SK-N-SH (cell line): ENCODE measurements around the gene POP7. TPM values are rescaled to one million over a fixed set of nuclear protein-coding genes. Genes with fewer than 3 reads are reported as not detected.
"Not testable (repeated sequence)": the region's sequence is repeated elsewhere in the genome, so short reads cannot be mapped to it uniquely, and the experiment has no call there.

Experiments used
- CTCF ChIA-PET: fragments of 300-600, 350-600 bp; formaldehyde crosslinking; extraction: SDS; loops from one replicate; lab custom pipeline; 2021; lab: Yijun Ruan, JAX
- POLR2A ChIA-PET: fragments of 350-600 bp; sonication (Branson Sonifier 250); formaldehyde crosslinking; extraction: SDS; loops from one replicate; lab custom pipeline; 2020; ENCODE audit warnings: antibody characterized with exemption, inconsistent platforms; lab: Yijun Ruan, JAX
- DNase-seq: peaks from one replicate; pipeline ENCODE4 v3.0.0; 2012
- H2AFZ ChIP-seq: fragments of 200-600 bp; sonication (generic); 2 replicates; pipeline ENCODE4 v1.8.1; 2016; ENCODE audit warnings: antibody characterized with exemption, mild to moderate bottlenecking, low read depth
- H3F3A ChIP-seq: fragments of 200-600 bp; sonication (generic); replicated peaks from 2 replicates; pipeline ENCODE3; 2016; ENCODE audit warnings: antibody characterized with exemption, mild to moderate bottlenecking; ENCODE audit not compliant: insufficient read depth
- H3K27ac ChIP-seq, 2 experiments: fragments of 200-500 bp in 1 of 2; fragments of 200-600 bp in 1 of 2; sonication (Bioruptor generic) in 1 of 2; sonication (generic), shearing (Covaris generic) in 1 of 2; 2 replicates each; pipeline versions ENCODE4 v1.5.1 to v1.6.1; 2014 to 2016; ENCODE audit warnings: low read depth in 2 of 2, inconsistent platforms in 1 of 2, low read length in 1 of 2, mild to moderate bottlenecking in 1 of 2, mixed read lengths in 1 of 2
- H3K27me3 ChIP-seq: fragments of 200-600 bp; sonication (generic), shearing (Covaris generic); 2 replicates; pipeline ENCODE4 v1.6.1; 2016; ENCODE audit warnings: mixed run types; ENCODE audit not compliant: insufficient read depth
- H3K36me3 ChIP-seq, 2 experiments: fragments of 200-500 bp in 1 of 2; fragments of 200-600 bp in 1 of 2; sonication (Bioruptor generic) in 1 of 2; sonication (generic) in 1 of 2; replicated peaks in 1 of 2; 2 replicates each; pipeline versions ENCODE3 to v1.5.1; 2014 to 2016; ENCODE audit warnings: low read length in 1 of 2, mild to moderate bottlenecking in 1 of 2; ENCODE audit not compliant: insufficient read depth in 2 of 2, control insufficient read depth in 1 of 2
- H3K4me1 ChIP-seq, 2 experiments: fragments of 200-500 bp in 1 of 2; fragments of 200-600 bp in 1 of 2; sonication (Bioruptor generic) in 1 of 2; sonication (generic), shearing (Covaris generic) in 1 of 2; 2 replicates each; pipeline versions ENCODE4 v1.5.1 to v1.6.1; 2014 to 2016; ENCODE audit warnings: low read depth in 1 of 2, low read length in 1 of 2, mixed run types in 1 of 2; ENCODE audit not compliant: insufficient read depth in 2 of 2, control insufficient read depth in 1 of 2
- H3K4me2 ChIP-seq: fragments of 200-600 bp; sonication (generic), shearing (Covaris generic); 2 replicates; pipeline ENCODE4 v1.6.1; 2017; ENCODE audit warnings: mixed run types
- H3K4me3 ChIP-seq, 2 experiments: fragments of 200-500 bp in 1 of 2; fragments of 200-600 bp in 1 of 2; sonication (Bioruptor generic) in 1 of 2; sonication (generic), shearing (Covaris generic) in 1 of 2; 2 replicates each; pipeline versions ENCODE4 v1.5.1 to v1.8.1; 2014 to 2016; ENCODE audit warnings: low read depth in 2 of 2, inconsistent platforms in 1 of 2, low read length in 1 of 2, mild to moderate bottlenecking in 1 of 2, mixed read lengths in 1 of 2, moderate library complexity in 1 of 2
- H3K79me2 ChIP-seq: fragments of 200-600 bp; sonication (generic); 2 replicates; pipeline ENCODE4 v1.8.1; 2017; ENCODE audit warnings: mild to moderate bottlenecking; ENCODE audit not compliant: insufficient read depth
- H3K9ac ChIP-seq: fragments of 200-600 bp; sonication (generic); 2 replicates; pipeline ENCODE4 v1.6.1; 2017; ENCODE audit warnings: mixed run types
- H3K9me2 ChIP-seq: fragments of 200-600 bp; sonication (generic); 2 replicates; pipeline ENCODE4 v1.6.1; 2017; ENCODE audit warnings: mixed run types
- H3K9me3 ChIP-seq: fragments of 200-600 bp; sonication (generic); 2 replicates; pipeline ENCODE4 v1.6.1; 2017; ENCODE audit warnings: mixed run types, mild to moderate bottlenecking, moderate library complexity
- H4K20me1 ChIP-seq: fragments of 200-600 bp; sonication (generic); 2 replicates; pipeline ENCODE4 v1.6.1; 2017; ENCODE audit warnings: mild to moderate bottlenecking, mixed run types; ENCODE audit not compliant: insufficient read depth
- ELF1 ChIP-seq: IDR thresholded peaks from 2 replicates; pipeline ENCODE4 v1.4.0; 2012
- FOSL2 ChIP-seq: IDR thresholded peaks from 2 replicates; pipeline ENCODE4 v1.4.0; 2012; ENCODE audit warnings: low read depth, mild to moderate bottlenecking, moderate library complexity, borderline replicate concordance
- GABPA ChIP-seq: IDR thresholded peaks from 2 replicates; pipeline ENCODE4 v1.4.0; 2012; ENCODE audit warnings: low read depth, mild to moderate bottlenecking
- MEF2A ChIP-seq: IDR thresholded peaks from 2 replicates; pipeline ENCODE4 v1.4.0; 2012; ENCODE audit warnings: low read depth, borderline replicate concordance
- NFIC ChIP-seq: IDR thresholded peaks from 2 replicates; pipeline ENCODE4 v1.4.0; 2012; ENCODE audit warnings: borderline replicate concordance
- PBX3 ChIP-seq: IDR thresholded peaks from 2 replicates; pipeline ENCODE4; 2012
- RAD21 ChIP-seq: IDR thresholded peaks from 2 replicates; pipeline ENCODE4 v1.6.1; 2012; ENCODE audit warnings: mild to moderate bottlenecking, low read length
- RCOR1 ChIP-seq: fragments of 150-350 bp; IDR thresholded peaks from 2 replicates; pipeline ENCODE4 v1.6.1; 2017; ENCODE audit warnings: antibody characterized with exemption, low read length
- SMC3 ChIP-seq: IDR thresholded peaks from 2 replicates; pipeline ENCODE4 v1.6.1; 2012; ENCODE audit warnings: low read depth, low read length, improper control_type of control experiment
- ZBTB33 ChIP-seq: IDR thresholded peaks from 2 replicates; pipeline ENCODE4 v1.4.0; 2012; ENCODE audit warnings: low read depth, borderline replicate concordance
- WGBS: methylation state at CpG from one replicate; pipeline ENCODE4 v1.1.6; 2017; ENCODE audit warnings: low lambda C conversion rate; 5-methylcytosine and 5-hydroxymethylcytosine counted together
- polyA plus RNA-seq, 3 experiments: library from polyadenylated mRNA; depleted of rRNA; stranded (reverse); fragments of >200 nt; gene quantifications; 2 replicates each; pipeline ENCODE4 v1.2.3, GENCODE V29; 2012

Gene POP7
- polyA plus RNA-seq, 1 of the 3 experiments (the other 2 are of a cell fraction): 81.8 TPM

- Histone ChIP-seq H3K36me3 (no peaks in the 10 kb centered on the region), H3K27ac (no peak overlapping the region), H3K9me2 (no peaks in the 10 kb centered on the region), H3K27me3 (peaks cover 13% of the 10 kb centered on the region; the same call in 1 of the 2 replicates), H4K20me1 (no peaks in the 10 kb centered on the region), H2AFZ (no peak overlapping the region), H3K4me3 (no peak overlapping the region), H3K9me3 (no peaks in the 10 kb centered on the region), H3K79me2 (no peaks in the 10 kb centered on the region), H3F3A (peaks cover 18% of the 10 kb centered on the region), H3K9ac (no peak overlapping the region), H3K4me1 (no peaks in the 10 kb centered on the region), H3K4me2 (no peak overlapping the region)
- ChIA-PET CTCF (interaction anchor here (0.7 to 5.0 kb wide), 5 partner anchors 26 to 153 kb away, joined by 3 to 23 read pairs (median 4); partner anchors contain the start of gene SLC12A9), POLR2A (no interaction called here)
- 27% methylated on average over 6 of the region's 6 CpGs for WGBS
- no peak for DNase-seq
- no peak for TF ChIP-seq RAD21
- no peak for TF ChIP-seq ELF1
- no peak for TF ChIP-seq RCOR1
- TF ChIP-seq PBX3: no peak
- TF ChIP-seq SMC3: no peak
- TF ChIP-seq FOSL2: no peak
- no peak for TF ChIP-seq MEF2A
- TF ChIP-seq NFIC: no peak
- no peak for TF ChIP-seq ZBTB33
- TF ChIP-seq GABPA: no peak
Observed at GRCh38 chr7:100699018-100699417, 6.9 kb upstream of the POP7 start.

DNA sequence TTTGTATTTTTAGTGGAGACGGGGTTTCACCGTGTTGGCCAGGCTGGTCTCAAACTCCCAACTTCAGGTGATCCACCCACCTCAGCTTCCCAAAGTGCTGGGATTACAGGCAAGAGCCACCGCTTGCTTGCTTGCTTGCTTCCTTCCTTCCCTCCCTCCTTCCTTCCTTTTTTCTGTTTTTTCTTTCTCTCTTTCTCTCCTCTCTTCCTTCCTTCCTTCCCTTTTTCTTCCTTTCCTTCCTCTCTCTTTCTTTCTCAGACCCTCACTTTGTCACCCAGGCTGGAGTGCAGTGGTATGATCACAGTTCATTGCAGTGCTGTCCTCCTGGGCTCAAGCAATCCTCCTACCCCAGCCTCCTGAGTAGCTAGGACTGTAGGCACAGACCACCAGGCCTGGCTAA, 4.8 kb upstream of the POP7 start:
- H3K4me2 ChIP-seq, H3K79me2 ChIP-seq, H3K4me3 ChIP-seq, H2AFZ ChIP-seq, H3K9ac ChIP-seq, H3K9me2 ChIP-seq, H3K9me3 ChIP-seq, H3K36me3 ChIP-seq, H4K20me1 ChIP-seq, H3K4me1 ChIP-seq, H3K27ac ChIP-seq, DNase-seq: not testable (repeated sequence)
- ChIA-PET CTCF (interaction anchor here (1.2 to 17.6 kb wide), 6 partner anchors 8 to 150 kb away, joined by 5 to 344 read pairs (median 80); partner anchors contain the start of genes EPHB4, EPO, GIGYF1 and SLC12A9), POLR2A (interaction anchor here (0.6 kb wide), 1 partner anchor 240 kb away, joined by 7 read pairs; no protein-coding TSS in a partner anchor)
- peaks cover 17% of the 10 kb centered on the region for H3F3A ChIP-seq
- WGBS: 80% methylated on average over 3 of the region's 3 CpGs
- peaks cover 13% of the 10 kb centered on the region; the same call in 1 of the 2 replicates for H3K27me3 ChIP-seq
